Natural killer cell (primary cell): ENCODE data around the gene KCNK17. TPM values are rescaled to one million over a fixed set of nuclear protein-coding genes. Genes with fewer than 3 reads are reported as not detected.

Experiments
- ATAC-seq, 3 donors: fragments of 150-1000 bp in 2 of 3; fragments of 200-7000 bp in 1 of 3; cut with Tn5 transposase; 1 replicate in 1 of 3; 2 replicates in 2 of 3; pipeline ENCODE4 v1.10.0; 2021; ENCODE audit warnings: mild to moderate bottlenecking in 2 of 3, moderate library complexity in 2 of 3
- DNase-seq, 2 donors: peaks; one replicate each; pipeline versions ENCODE4 v3.0.0 to v3.0.0-alpha.2; 2013 to 2021; ENCODE audit warnings: mixed read lengths in 1 of 2
- H3K27ac ChIP-seq: one replicate; pipeline ENCODE4 v1.5.1; 2013; ENCODE audit warnings: mild to moderate bottlenecking, low read length
- H3K27me3 ChIP-seq: one replicate; pipeline ENCODE4 v1.6.1; 2013; ENCODE audit warnings: low read length; ENCODE audit not compliant: control insufficient read depth, insufficient read depth
- H3K36me3 ChIP-seq: one replicate; pipeline ENCODE4 v1.6.1; 2013; ENCODE audit warnings: low read length; ENCODE audit not compliant: control insufficient read depth, insufficient read depth
- H3K4me1 ChIP-seq: one replicate; pipeline ENCODE4 v1.6.1; 2013; ENCODE audit warnings: low read length; ENCODE audit not compliant: control insufficient read depth, insufficient read depth
- H3K4me3 ChIP-seq: one replicate; pipeline ENCODE4 v1.5.1; 2013; ENCODE audit warnings: low read length
- H3K9me3 ChIP-seq: one replicate; pipeline ENCODE4 v1.6.1; 2013; ENCODE audit warnings: low read length; ENCODE audit not compliant: control insufficient read depth, insufficient read depth
- H3K27ac Mint-ChIP-seq, 2 donors: one replicate each; pipeline ENCODE4 v1.8.0; 2022; ENCODE audit warnings: mild to moderate bottlenecking in 2 of 2, mixed read lengths in 2 of 2, moderate library complexity in 1 of 2
- H3K27me3 Mint-ChIP-seq, 2 donors: one replicate each; pipeline ENCODE4 v1.8.0; 2022; ENCODE audit warnings: low read depth in 2 of 2, mixed read lengths in 2 of 2
- H3K36me3 Mint-ChIP-seq: one replicate; pipeline ENCODE4 v1.8.0; 2022; ENCODE audit warnings: mixed read lengths
- H3K4me1 Mint-ChIP-seq, 2 donors: one replicate each; pipeline ENCODE4 v1.8.0; 2022; ENCODE audit warnings: mixed read lengths in 2 of 2
- H3K4me3 Mint-ChIP-seq: one replicate; pipeline ENCODE4 v1.8.0; 2022; ENCODE audit warnings: mild to moderate bottlenecking, moderate library complexity, mixed read lengths
- H3K9me3 Mint-ChIP-seq, 2 donors: one replicate each; pipeline ENCODE4 v1.8.0; 2022; ENCODE audit warnings: mixed read lengths in 2 of 2
- CTCF ChIP-seq: fragments of 200-600 bp; IDR thresholded peaks from one replicate; pipeline ENCODE4 v1.8.0; 2022; ENCODE audit warnings: antibody characterized with exemption
- WGBS: methylation state at CpG from one replicate; pipeline ENCODE4 v1.1.7; 2013; ENCODE audit warnings: missing lambda C conversion rate; ENCODE audit not compliant: insufficient coverage; 5-methylcytosine and 5-hydroxymethylcytosine counted together
- intact Hi-C: fragments of 100-400 bp; cut with micrococcal nuclease; formaldehyde crosslinking; loops from one replicate; pipeline ENCODE4 v1.14.2; 2022
- total RNA-seq, 4 donors: library from RNA; stranded (reverse); fragments of 120-200 nt in 1 of 4; gene quantifications; one replicate each; pipeline versions ENCODE4 v1.2.3 to v1.2.4, GENCODE V29; 2013 to 2022

Gene KCNK17
- total RNA-seq, 3 donors from 2014 or later (not counting 1 experiment from before 2014, with no cell fraction given), result 0.24 TPM; not detected in 2

GRCh38 chr6:39269961-39270360 lies 44.3 kb downstream of the KCNK17 start:
- no peak for TF ChIP-seq CTCF
- intact Hi-C loops, result no loop called here
- ATAC-seq, result no peak
- WGBS, result 86% methylated on average over 1 of the region's 1 CpG
- Mint-ChIP-seq H3K36me3 (no peaks in the 10 kb centered on the region), H3K27me3 (peaks cover 0 to 3% of the 10 kb centered on the region in 2 donors), H3K4me3 (no peak overlapping the region), H3K27ac (no peak overlapping the region), H3K4me1 (no peaks in the 10 kb centered on the region), H3K9me3 (no peaks in the 10 kb centered on the region)
- Histone ChIP-seq H3K9me3 (no peaks in the 10 kb centered on the region), H3K27ac (no peak overlapping the region), H3K4me3 (no peak overlapping the region), H3K36me3 (no peaks in the 10 kb centered on the region), H3K27me3 (no peaks in the 10 kb centered on the region), H3K4me1 (no peaks in the 10 kb centered on the region)
- DNase-seq, result no peak

DNA sequence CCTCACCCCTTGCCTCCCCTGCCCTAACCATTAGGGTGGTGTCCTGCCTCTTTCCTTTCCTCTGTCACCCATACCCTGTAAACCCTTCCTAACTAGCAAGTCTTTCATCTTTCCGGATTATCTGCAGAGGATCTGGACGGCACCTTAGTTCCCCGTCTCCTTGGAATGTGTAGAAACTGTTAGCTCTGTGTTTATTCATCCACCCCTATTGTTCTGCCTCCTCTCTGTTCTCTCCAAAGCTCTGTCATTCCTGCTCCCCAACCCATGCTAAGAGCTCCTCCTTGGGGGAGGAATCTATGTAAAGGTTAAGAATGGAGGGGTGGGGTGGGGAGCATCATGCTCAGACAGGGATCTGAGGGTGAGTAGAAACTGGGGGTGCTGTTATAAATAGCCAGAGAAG lies 45.5 kb downstream of the KCNK17 start:
- intact Hi-C loops, result no loop called here
- Mint-ChIP-seq H3K4me3 (no peak overlapping the region), H3K27me3 (peaks cover 3 to 6% of the 10 kb centered on the region in 2 donors), H3K36me3 (no peaks in the 10 kb centered on the region), H3K27ac (no peak overlapping the region), H3K4me1 (no peaks in the 10 kb centered on the region), H3K9me3 (no peaks in the 10 kb centered on the region)
- TF ChIP-seq CTCF, result no peak
- H3K36me3 ChIP-seq, result no peaks in the 10 kb centered on the region
- 100% methylated on average over 3 of the region's 3 CpGs for WGBS
- no peak overlapping the region for H3K27ac ChIP-seq
- ATAC-seq, result no peak
- no peak overlapping the region for H3K4me3 ChIP-seq
- H3K4me1 ChIP-seq, result no peaks in the 10 kb centered on the region
- no peaks in the 10 kb centered on the region for H3K27me3 ChIP-seq
- DNase-seq, result no peak
- no peaks in the 10 kb centered on the region for H3K9me3 ChIP-seq

GRCh38 chr6:39268171-39268570 lies 46.0 kb downstream of the KCNK17 start:
- Mint-ChIP-seq H3K9me3 (no peaks in the 10 kb centered on the region), H3K27me3 (peaks cover 3 to 6% of the 10 kb centered on the region in 2 donors), H3K27ac (no peak overlapping the region), H3K4me1 (no peaks in the 10 kb centered on the region), H3K4me3 (no peak overlapping the region), H3K36me3 (no peaks in the 10 kb centered on the region)
- no peak for TF ChIP-seq CTCF
- intact Hi-C loops, result no loop called here
- DNase-seq (no peak), ATAC-seq (no peak)
- Histone ChIP-seq H3K4me1 (no peaks in the 10 kb centered on the region), H3K36me3 (no peaks in the 10 kb centered on the region), H3K9me3 (no peaks in the 10 kb centered on the region), H3K27ac (no peak overlapping the region), H3K27me3 (no peaks in the 10 kb centered on the region), H3K4me3 (no peak overlapping the region)
- 55% methylated on average over 5 of the region's 7 CpGs for WGBS

- DNase-seq (no peak), ATAC-seq (no peak)
- intact Hi-C loops, result no loop called here
- Histone ChIP-seq H3K27ac (no peak overlapping the region), H3K9me3 (no peaks in the 10 kb centered on the region), H3K4me3 (no peak overlapping the region), H3K4me1 (no peaks in the 10 kb centered on the region), H3K36me3 (no peaks in the 10 kb centered on the region), H3K27me3 (no peaks in the 10 kb centered on the region)
- Mint-ChIP-seq H3K9me3 (no peaks in the 10 kb centered on the region), H3K36me3 (no peaks in the 10 kb centered on the region), H3K27me3 (peaks cover 6 to 8% of the 10 kb centered on the region in 2 donors), H3K4me1 (no peaks in the 10 kb centered on the region), H3K27ac (no peak overlapping the region), H3K4me3 (no peak overlapping the region)
- no peak for TF ChIP-seq CTCF
- WGBS, result 78% methylated on average over 5 of the region's 5 CpGs
These were observed 47.4 kb downstream of the KCNK17 start for GRCh38 chr6:39266782-39267355.
